Measurements from ENCODE around the gene WBP2. TPM values are rescaled to one million over a fixed set of nuclear protein-coding genes. Genes with fewer than 3 reads are reported as not detected.

WBP2 gene
- total and polyA plus RNA-seq, 2 of the 8 experiments (the other 6 are each of a cell fraction or from before 2014, with no cell fraction given), result 48.2 to 71.2 TPM

DNA sequence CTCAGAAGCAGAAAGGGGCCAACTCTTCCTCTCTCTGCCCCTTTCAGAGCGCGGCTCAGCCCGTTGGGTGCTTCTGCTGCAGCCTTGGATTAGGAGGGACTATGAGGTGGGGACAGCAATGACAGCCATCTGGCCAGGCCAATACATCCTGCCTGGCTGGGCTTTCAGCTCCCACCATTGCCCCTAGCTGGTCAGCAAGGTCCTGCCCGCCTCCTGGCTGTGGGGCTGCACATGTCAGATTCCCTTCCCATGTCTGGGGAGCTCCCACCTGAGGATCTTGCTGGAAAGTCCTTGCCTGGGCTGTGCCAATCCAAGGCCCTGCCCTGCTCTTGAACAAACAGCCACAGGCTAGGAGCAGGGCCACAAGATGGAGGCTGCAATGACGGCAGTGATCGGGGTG, 33.3 kb upstream of the WBP2 start:
- ChIA-PET POLR2A (ENCODE audit: partially characterized antibody) (interaction anchor here (1.4 to 12.1 kb wide), 5 partner anchors 9 to 109 kb away, joined by 3 to 143 read pairs (median 9); partner anchors contain the start of genes MRPL38, TRIM47 and TRIM65), CTCF (ENCODE audit: partially characterized antibody) (interaction anchor here (0.8 to 51.3 kb wide), 7 partner anchors 9 to 124 kb away, joined by 3 to 885 read pairs (median 5); partner anchors contain the start of genes CDK3 and GALK1)
- H3K4me2 ChIP-seq (ENCODE audit: insufficient read depth in 1 of 2, low read depth in 2 of 2, low read length in 2 of 2), result no peak overlapping the region
- H3K4ac ChIP-seq (replicated peaks; ENCODE audit: insufficient read length, low read depth, low read length), result no peak overlapping the region
- H2BK15ac ChIP-seq (ENCODE audit: low read length), result no peak overlapping the region
- no peak overlapping the region for H3K9ac ChIP-seq (replicated peaks in 1 of 4; ENCODE audit: extremely low read depth in 1 of 4, low read depth in 3 of 4, low read length in 3 of 4)
- no peak for TF ChIP-seq CHD1 (IDR thresholded peaks at IDR 0.05; ENCODE audit: low read depth, low read length)
- TF ChIP-seq CBX5 (IDR thresholded peaks at IDR 0.05; ENCODE audit: low read depth, low read length), result no peak
- peak; percentile 33; the same call in 1 of the 2 replicates for TF ChIP-seq POLR2AphosphoS5 (IDR thresholded peaks at IDR 0.05; ENCODE audit: low read depth, low read length)
- H3K79me1 ChIP-seq (ENCODE audit: low read depth, low read length), result no peaks in the 10 kb centered on the region
- no peak overlapping the region for H2BK20ac ChIP-seq (ENCODE audit: low read length)
- 97% methylated on average over 6 of the region's 6 CpGs; no CpG with 5 or more reads in 1 of the 2 experiments for WGBS, 2 experiments (ENCODE audit: extremely low coverage in 1 of 2, insufficient coverage in 1 of 2, insufficient read length in 1 of 2, insufficient replicate concordance in 2 of 2, low coverage in 1 of 2, low lambda C conversion rate in 2 of 2, missing lambda C conversion rate in 1 of 2)
- no peak for DNase-seq (ENCODE audit: low read depth in 1 of 2, low spot score in 2 of 2)
- no peak overlapping the region for H3K23ac ChIP-seq (ENCODE audit: insufficient read length)
- H3K4me1 ChIP-seq (replicated peaks in 1 of 4; ENCODE audit: control insufficient read depth in 3 of 4, insufficient read depth in 4 of 4, low read length in 3 of 4), result no peaks in the 10 kb centered on the region
- no peak overlapping the region for H4K91ac ChIP-seq (replicated peaks; ENCODE audit: insufficient read length, low read length)
- no peak overlapping the region for H2AK5ac ChIP-seq (ENCODE audit: low read depth, low read length)
- no peaks in the 10 kb centered on the region for H3K9me3 ChIP-seq (ENCODE audit: insufficient read depth in 2 of 2, low read depth in 1 of 2, low read length in 1 of 2)
- no peak overlapping the region for H3K14ac ChIP-seq (ENCODE audit: insufficient read length)
- H3K4me3 ChIP-seq (ENCODE audit: extremely low read depth in 1 of 4, insufficient read depth in 2 of 4, low read depth in 3 of 4, low read length in 4 of 4), result no peak overlapping the region
- H2BK120ac ChIP-seq (replicated peaks; ENCODE audit: low read depth, low read length), result no peak overlapping the region
- H3K27ac ChIP-seq (ENCODE audit: low read depth, low read length), result no peak overlapping the region
- H3K56ac ChIP-seq (replicated peaks; ENCODE audit: insufficient read length, low read depth, low read length), result no peak overlapping the region
- no peaks in the 10 kb centered on the region for H3K27me3 ChIP-seq (replicated peaks in 1 of 4; ENCODE audit: control insufficient read depth in 3 of 4, extremely low read depth in 1 of 4, insufficient read depth in 3 of 4, low read length in 3 of 4)
- no peak for FAIRE-seq
- no peak overlapping the region for H2BK12ac ChIP-seq (ENCODE audit: low read depth, low read length)
- H4K5ac ChIP-seq (ENCODE audit: insufficient read length, low read depth, low read length), result no peak overlapping the region
- no peak overlapping the region for H4K8ac ChIP-seq (ENCODE audit: extremely low read depth, insufficient read depth, low read length)
- peaks cover 0 to 6% of the 10 kb centered on the region in 2 experiments for H4K20me1 ChIP-seq (replicated peaks in 1 of 2; ENCODE audit: control insufficient read depth in 1 of 2, insufficient read depth in 2 of 2, low read length in 2 of 2)
- H3K18ac ChIP-seq (ENCODE audit: extremely low read depth, low read length), result no peak overlapping the region
- H3K79me2 ChIP-seq (ENCODE audit: control insufficient read depth in 1 of 2, insufficient read depth in 2 of 2, low read length in 2 of 2), result no peaks in the 10 kb centered on the region
- no peaks in the 10 kb centered on the region for H3K23me2 ChIP-seq (ENCODE audit: low read depth, low read length)
- H2AFZ ChIP-seq (ENCODE audit: low read length), result no peak overlapping the region
- no peak overlapping the region for H2BK5ac ChIP-seq (ENCODE audit: low read depth, low read length)
- peaks cover 2 to 18% (median 11%) of the 10 kb centered on the region in 4 experiments; a peak in 6 of 8 replicates for H3K36me3 ChIP-seq (ENCODE audit: control insufficient read depth in 2 of 4, insufficient read depth in 4 of 4, low read length in 3 of 4)
